GM21529 (cell line): ENCODE measurements around the gene BHLHA9.
"Not testable (repeated sequence)": the region's sequence is repeated elsewhere in the genome, so short reads cannot be mapped to it uniquely, and the experiment has no call there.

ENCODE experiments used
- ATAC-seq: cut with Tn5 transposase; IDR thresholded peaks from one replicate; pipeline ENCODE4 v1.9.1; 2021; ENCODE audit not compliant: unreplicated experiment

The BHLHA9 gene

GRCh38 chr17:1299552-1300370, 29.5 kb downstream of the BHLHA9 start:
- ATAC-seq, result no peak

- no peak for ATAC-seq
Observed at GRCh38 chr17:1300371-1300905, 30.2 kb downstream of the BHLHA9 start.

GRCh38 chr17:1301546-1301945, 31.3 kb downstream of the BHLHA9 start:
- no peak for ATAC-seq

- no peak for ATAC-seq
Observed at GRCh38 chr17:1302761-1303160, 32.5 kb downstream of the BHLHA9 start.

GRCh38 chr17:1304522-1304921, 34.3 kb downstream of the BHLHA9 start:
- ATAC-seq, result no peak

GRCh38 chr17:1304962-1305563, 34.8 kb downstream of the BHLHA9 start:
- no peak for ATAC-seq

- not testable (repeated sequence) for ATAC-seq
Observed at GRCh38 chr17:1307829-1308228, 37.6 kb downstream of the BHLHA9 start.

GRCh38 chr17:1312261-1312870, 42.1 kb downstream of the BHLHA9 start:
- no peak for ATAC-seq

GRCh38 chr17:1313270-1314005, 43.2 kb downstream of the BHLHA9 start:
- no peak for ATAC-seq

- ATAC-seq, result no peak
Observed at GRCh38 chr17:1315409-1315808, 45.2 kb downstream of the BHLHA9 start.

- ATAC-seq, result no peak
Observed at GRCh38 chr17:1315891-1316403, 45.7 kb downstream of the BHLHA9 start.
